Type B pancreatic cell (in vitro differentiated cells): ENCODE data around the gene PPFIA1. TPM values are rescaled to one million over a fixed set of nuclear protein-coding genes. Genes with fewer than 3 reads are reported as not detected.

Experiments used
- DNase-seq: peaks from one replicate; pipeline ENCODE4 v3.0.0; 2021; ENCODE audit warnings: mixed read lengths; ENCODE audit not compliant: unreplicated experiment; ENCODE audit errors: extremely low spot score
- H3K27ac Mint-ChIP-seq: 2 replicates; pipeline ENCODE4 v1.8.0; 2021; ENCODE audit warnings: mild to moderate bottlenecking, mixed read lengths
- H3K27me3 Mint-ChIP-seq: 2 replicates; pipeline ENCODE4 v1.8.0; 2021; ENCODE audit warnings: mixed read lengths
- H3K36me3 Mint-ChIP-seq: 2 replicates; pipeline ENCODE4 v1.8.0; 2021; ENCODE audit warnings: mixed read lengths
- H3K4me1 Mint-ChIP-seq: one replicate; pipeline ENCODE4 v1.8.0; 2021; ENCODE audit warnings: mixed read lengths; ENCODE audit not compliant: unreplicated experiment
- H3K4me3 Mint-ChIP-seq: 2 replicates; pipeline ENCODE4 v1.8.0; 2021; ENCODE audit warnings: mild to moderate bottlenecking, mixed read lengths
- H3K9me3 Mint-ChIP-seq: 2 replicates; pipeline ENCODE4 v1.8.0; 2021; ENCODE audit warnings: mixed read lengths
- CTCF ChIP-seq: fragments of 200-600 bp; sonication (generic); conservative IDR thresholded peaks from 2 replicates; pipeline ENCODE4 v1.5.0; 2021; ENCODE audit warnings: antibody characterized with exemption, mild to moderate bottlenecking
- total RNA-seq: library from RNA; stranded (reverse); gene quantifications from 2 replicates; pipeline ENCODE4 v1.2.1, GENCODE V29; 2021; ENCODE audit warnings: low replicate concordance

Gene PPFIA1
- total RNA-seq, 1 donor from 2014 or later = 57.0 TPM

DNA sequence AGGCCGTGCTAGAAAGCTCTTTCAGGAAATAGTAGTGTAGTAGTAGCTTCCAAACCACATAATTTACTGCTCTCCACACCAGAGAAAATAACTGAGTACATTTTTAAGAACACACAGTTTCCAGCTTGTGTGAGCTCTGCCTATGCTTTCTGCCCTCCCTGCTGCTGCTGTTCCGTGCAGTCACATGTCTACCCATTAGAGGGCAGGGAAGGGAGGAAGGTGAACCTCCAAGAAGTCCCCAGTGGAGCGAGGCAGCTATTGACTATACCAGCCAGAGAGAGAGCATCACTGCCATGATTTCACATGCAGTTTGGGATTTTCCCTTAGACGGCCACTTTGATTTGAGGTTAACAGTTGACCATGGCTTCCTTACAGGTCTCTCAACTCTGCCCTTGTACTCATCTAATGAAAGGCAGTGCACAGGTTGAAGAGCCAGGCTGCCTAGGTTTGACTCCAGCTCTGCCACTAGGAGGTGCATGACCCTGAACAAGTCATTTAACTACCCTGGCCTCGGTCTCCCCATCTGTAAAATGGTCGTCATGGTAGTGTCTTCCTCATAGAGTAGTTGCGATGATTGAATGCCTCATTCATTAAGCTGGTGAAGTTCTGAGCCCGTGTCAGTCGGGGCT, 108.1 kb downstream of the PPFIA1 start:
- no peak overlapping the region for H3K27ac Mint-ChIP-seq
- DNase-seq = no peak
- H3K36me3 Mint-ChIP-seq = peaks cover 6% of the 10 kb centered on the region
- H3K4me3 Mint-ChIP-seq = no peak overlapping the region
- TF ChIP-seq CTCF = no peak
- no peaks in the 10 kb centered on the region for H3K9me3 Mint-ChIP-seq
- no peaks in the 10 kb centered on the region for H3K27me3 Mint-ChIP-seq
- no peaks in the 10 kb centered on the region for H3K4me1 Mint-ChIP-seq

GRCh38 chr11:70381350-70381749, 110.9 kb downstream of the PPFIA1 start:
- Mint-ChIP-seq H3K27ac (peak overlapping the region; percentile 85), H3K9me3 (no peaks in the 10 kb centered on the region), H3K4me3 (no peak overlapping the region), H3K27me3 (no peaks in the 10 kb centered on the region), H3K36me3 (peaks cover 11% of the 10 kb centered on the region), H3K4me1 (no peaks in the 10 kb centered on the region)
- DNase-seq = no peak
- no peak for TF ChIP-seq CTCF

- no peak overlapping the region for H3K4me3 Mint-ChIP-seq
- no peak for TF ChIP-seq CTCF
- H3K4me1 Mint-ChIP-seq = no peaks in the 10 kb centered on the region
- no peaks in the 10 kb centered on the region for H3K27me3 Mint-ChIP-seq
- no peak for DNase-seq
- H3K27ac Mint-ChIP-seq = peak overlapping the region; percentile 85
- peaks cover 11% of the 10 kb centered on the region for H3K36me3 Mint-ChIP-seq
- H3K9me3 Mint-ChIP-seq = no peaks in the 10 kb centered on the region
Measured at GRCh38 chr11:70381872-70382861, 111.7 kb downstream of the PPFIA1 start.

DNA sequence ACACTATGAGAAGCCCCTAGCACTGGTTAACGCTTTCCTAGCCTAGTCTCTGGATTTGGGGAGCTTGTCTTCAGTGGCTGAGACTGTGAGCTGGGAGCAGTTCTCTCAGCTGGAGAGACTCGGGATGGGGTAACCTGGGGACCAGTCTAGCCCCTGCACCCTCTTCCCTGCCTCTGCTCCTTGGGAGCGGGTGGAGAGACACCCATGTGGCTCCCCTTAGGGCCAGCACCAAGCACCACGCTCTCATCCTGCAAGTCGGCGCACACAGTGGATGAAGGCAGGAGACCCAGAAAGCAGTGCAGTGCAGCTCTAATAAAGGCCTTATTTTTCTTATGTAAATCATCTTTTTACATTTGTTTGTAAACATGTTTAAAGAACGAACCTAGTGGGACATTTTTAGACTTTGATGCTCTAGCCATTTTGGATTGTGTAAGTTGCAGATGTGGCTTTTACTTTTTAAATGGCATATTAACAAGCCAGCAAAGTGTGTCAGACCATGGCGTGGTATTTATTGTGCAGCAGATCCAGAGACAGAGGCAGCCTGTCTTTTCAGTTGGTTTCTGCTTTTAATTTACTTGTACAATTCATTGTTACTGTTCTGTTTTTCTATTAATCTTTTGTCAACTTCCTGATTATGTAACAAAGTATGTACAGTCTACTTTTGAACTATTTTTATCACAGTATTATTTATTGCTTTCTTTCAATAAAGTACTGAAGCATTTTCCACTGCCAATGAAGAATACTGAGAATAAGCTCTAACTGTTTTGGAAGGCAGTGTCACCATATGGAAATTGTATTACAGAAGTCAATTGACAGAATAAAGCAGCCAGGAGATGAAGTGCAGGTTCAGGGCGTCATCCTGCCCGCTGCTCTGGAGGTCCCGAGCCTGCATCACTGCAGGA, 113.4 kb downstream of the PPFIA1 start:
- no peaks in the 10 kb centered on the region for H3K4me1 Mint-ChIP-seq
- no peak for TF ChIP-seq CTCF
- H3K27ac Mint-ChIP-seq = no peak overlapping the region
- no peaks in the 10 kb centered on the region for H3K9me3 Mint-ChIP-seq
- no peak for DNase-seq
- peaks cover 10% of the 10 kb centered on the region for H3K36me3 Mint-ChIP-seq
- H3K4me3 Mint-ChIP-seq = no peak overlapping the region
- H3K27me3 Mint-ChIP-seq = no peaks in the 10 kb centered on the region

GRCh38 chr11:70384566-70385152, 114.2 kb downstream of the PPFIA1 start:
- Mint-ChIP-seq H3K27ac (no peak overlapping the region), H3K4me1 (no peaks in the 10 kb centered on the region), H3K27me3 (no peaks in the 10 kb centered on the region), H3K9me3 (no peaks in the 10 kb centered on the region), H3K36me3 (peaks cover 14% of the 10 kb centered on the region), H3K4me3 (no peak overlapping the region)
- no peak for DNase-seq
- TF ChIP-seq CTCF = no peak
